Mesendoderm (in vitro differentiated cells): ENCODE results near the gene FAM117A.

Source experiments
- DNase-seq: peaks from one replicate; pipeline ENCODE4 v3.0.0; 2013
- H2AK5ac ChIP-seq: 2 replicates; pipeline ENCODE4 v1.6.1; 2013; ENCODE audit warnings: low read length, inconsistent platforms
- H2BK120ac ChIP-seq: 2 replicates; pipeline ENCODE4 v1.6.1; 2013; ENCODE audit warnings: low read depth, mild to moderate bottlenecking, low read length, moderate library complexity, mixed read lengths
- H2BK15ac ChIP-seq: replicated peaks from 2 replicates; pipeline ENCODE4 v1.6.1; 2013; ENCODE audit warnings: low read depth, mild to moderate bottlenecking, moderate library complexity
- H2BK5ac ChIP-seq: 2 replicates; pipeline ENCODE4 v1.6.1; 2013; ENCODE audit warnings: low read length, inconsistent platforms
- H3K18ac ChIP-seq: 2 replicates; pipeline ENCODE4 v1.6.1; 2013; ENCODE audit warnings: mild to moderate bottlenecking, low read length, mixed read lengths
- H3K23ac ChIP-seq: one replicate; pipeline ENCODE4 v1.6.1; 2013; ENCODE audit warnings: low read length
- H3K27ac ChIP-seq: 2 replicates; pipeline ENCODE4 v1.5.1; 2013; ENCODE audit warnings: low read depth, mild to moderate bottlenecking, inconsistent platforms, low read length, moderate library complexity
- H3K27me3 ChIP-seq: 2 replicates; pipeline ENCODE4 v1.6.1; 2013; ENCODE audit warnings: low read length, control low read depth, mild to moderate bottlenecking, inconsistent platforms; ENCODE audit not compliant: insufficient read depth, poor library complexity
- H3K36me3 ChIP-seq: 2 replicates; pipeline ENCODE4 v1.6.1; 2013; ENCODE audit warnings: low read length, inconsistent platforms; ENCODE audit not compliant: control insufficient read depth, insufficient read depth
- H3K4ac ChIP-seq: one replicate; pipeline ENCODE4 v1.6.1; 2013; ENCODE audit warnings: low read depth, mild to moderate bottlenecking, low read length, moderate library complexity
- H3K4me1 ChIP-seq: 2 replicates; pipeline ENCODE4 v1.6.1; 2013; ENCODE audit warnings: low read depth, low read length, inconsistent platforms; ENCODE audit not compliant: control insufficient read depth
- H3K4me2 ChIP-seq: 2 replicates; pipeline ENCODE4 v1.6.1; 2013; ENCODE audit warnings: low read length
- H3K4me3 ChIP-seq: 2 replicates; pipeline ENCODE4 v1.5.1; 2013; ENCODE audit warnings: mild to moderate bottlenecking, low read length
- H3K56ac ChIP-seq: one replicate; pipeline ENCODE4 v1.6.1; 2013; ENCODE audit warnings: low read length
- H3K79me1 ChIP-seq: 2 replicates; pipeline ENCODE4 v1.6.1; 2013; ENCODE audit warnings: low read length, inconsistent platforms
- H3K79me2 ChIP-seq: 2 replicates; pipeline ENCODE4 v1.6.1; 2013; ENCODE audit warnings: mild to moderate bottlenecking, low read length; ENCODE audit not compliant: control insufficient read depth, insufficient read depth
- H3K9ac ChIP-seq: 2 replicates; pipeline ENCODE4 v1.6.1; 2013; ENCODE audit warnings: low read length, inconsistent platforms
- H4K5ac ChIP-seq: one replicate; pipeline ENCODE4 v1.6.1; 2013; ENCODE audit warnings: low read length
- H4K8ac ChIP-seq: one replicate; pipeline ENCODE4 v1.6.1; 2013; ENCODE audit warnings: low read depth, mild to moderate bottlenecking, control low read depth, low read length, moderate library complexity
- WGBS: extraction: QIAGEN DNeasy Blood & Tissue Kit; methylation state at CpG from one replicate; pipeline ENCODE4 v1.1.7; 2013; ENCODE audit warnings: low lambda C conversion rate, missing lambda C conversion rate; ENCODE audit not compliant: insufficient coverage; ENCODE audit errors: extremely low coverage; 5-methylcytosine and 5-hydroxymethylcytosine counted together

FAM117A gene

GRCh38 chr17:49692751-49693150, 71.2 kb downstream of the FAM117A start:
- no peaks in the 10 kb centered on the region for H3K27me3 ChIP-seq
- H3K27ac ChIP-seq, result no peak overlapping the region
- H4K5ac ChIP-seq, result no peak overlapping the region
- no peaks in the 10 kb centered on the region for H3K4me1 ChIP-seq
- no peak overlapping the region for H2AK5ac ChIP-seq
- H3K18ac ChIP-seq, result no peak overlapping the region
- H2BK5ac ChIP-seq, result no peak overlapping the region
- H4K8ac ChIP-seq, result no peak overlapping the region
- H2BK15ac ChIP-seq, result no peak overlapping the region
- no CpG with 5 or more reads among the region's 4 CpGs for WGBS
- no peak overlapping the region for H3K4me3 ChIP-seq
- H3K23ac ChIP-seq, result no peak overlapping the region
- no peak overlapping the region for H2BK120ac ChIP-seq
- H3K56ac ChIP-seq, result no peak overlapping the region
- H3K79me2 ChIP-seq, result no peaks in the 10 kb centered on the region
- no peaks in the 10 kb centered on the region for H3K36me3 ChIP-seq
- H3K79me1 ChIP-seq, result no peaks in the 10 kb centered on the region
- H3K9ac ChIP-seq, result no peak overlapping the region
- H3K4me2 ChIP-seq, result no peak overlapping the region
- no peak overlapping the region for H3K4ac ChIP-seq
- DNase-seq, result no peak

- no CpG with 5 or more reads among the region's 8 CpGs for WGBS
- Histone ChIP-seq H4K8ac (no peak overlapping the region), H3K36me3 (no peaks in the 10 kb centered on the region), H4K5ac (no peak overlapping the region), H3K27ac (no peak overlapping the region), H3K23ac (no peak overlapping the region), H3K79me2 (no peaks in the 10 kb centered on the region), H3K79me1 (no peaks in the 10 kb centered on the region), H2BK120ac (no peak overlapping the region), H3K9ac (no peak overlapping the region), H3K4me1 (no peaks in the 10 kb centered on the region), H2BK15ac (no peak overlapping the region), H3K4ac (no peak overlapping the region), H3K27me3 (no peaks in the 10 kb centered on the region), H3K56ac (peak overlapping the region; percentile 42), H2AK5ac (no peak overlapping the region), H3K4me2 (no peak overlapping the region), H3K18ac (no peak overlapping the region), H2BK5ac (no peak overlapping the region), H3K4me3 (no peak overlapping the region)
- peak; percentile 73 for DNase-seq
Measured at GRCh38 chr17:49691677-49692191, 72.2 kb downstream of the FAM117A start.

DNA sequence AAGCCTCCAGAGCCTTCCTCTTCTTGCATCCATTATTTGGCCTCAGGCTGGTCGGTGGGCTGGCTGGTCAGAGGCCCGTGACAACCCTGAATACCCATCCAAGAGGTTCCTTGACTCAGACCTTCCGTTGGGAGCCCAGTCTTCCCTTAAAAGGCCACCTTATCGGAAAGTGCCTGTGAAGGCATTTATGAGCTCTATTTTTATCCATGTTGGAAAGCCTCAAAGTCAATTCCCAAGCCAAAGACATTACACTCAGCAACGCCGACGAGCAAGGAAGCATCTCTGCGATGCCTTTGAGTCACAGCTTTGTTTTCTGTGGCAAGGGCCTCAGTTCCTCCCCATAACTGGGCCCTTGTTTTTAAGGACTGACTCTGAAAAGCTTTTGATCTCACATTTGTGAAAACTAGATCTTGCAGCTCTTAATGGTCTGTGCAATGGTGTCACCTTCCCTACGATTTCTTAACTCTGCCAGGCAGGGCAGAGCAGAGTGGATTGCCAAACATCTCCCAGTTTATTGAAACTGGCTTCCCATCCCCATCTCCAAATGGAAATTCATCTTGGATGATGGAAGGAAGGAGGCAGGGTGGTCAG, 72.8 kb downstream of the FAM117A start:
- Histone ChIP-seq H2AK5ac (no peak overlapping the region), H3K79me2 (no peaks in the 10 kb centered on the region), H3K4me3 (no peak overlapping the region), H2BK120ac (no peak overlapping the region), H3K4me2 (no peak overlapping the region), H3K23ac (no peak overlapping the region), H4K5ac (no peak overlapping the region), H3K27ac (no peak overlapping the region), H3K56ac (no peak overlapping the region), H3K79me1 (no peaks in the 10 kb centered on the region), H3K18ac (no peak overlapping the region), H3K4ac (no peak overlapping the region), H3K9ac (no peak overlapping the region), H3K4me1 (no peaks in the 10 kb centered on the region), H3K36me3 (no peaks in the 10 kb centered on the region), H2BK5ac (no peak overlapping the region), H2BK15ac (no peak overlapping the region), H4K8ac (no peak overlapping the region), H3K27me3 (no peaks in the 10 kb centered on the region)
- no CpG with 5 or more reads among the region's 9 CpGs for WGBS
- no peak for DNase-seq

DNA sequence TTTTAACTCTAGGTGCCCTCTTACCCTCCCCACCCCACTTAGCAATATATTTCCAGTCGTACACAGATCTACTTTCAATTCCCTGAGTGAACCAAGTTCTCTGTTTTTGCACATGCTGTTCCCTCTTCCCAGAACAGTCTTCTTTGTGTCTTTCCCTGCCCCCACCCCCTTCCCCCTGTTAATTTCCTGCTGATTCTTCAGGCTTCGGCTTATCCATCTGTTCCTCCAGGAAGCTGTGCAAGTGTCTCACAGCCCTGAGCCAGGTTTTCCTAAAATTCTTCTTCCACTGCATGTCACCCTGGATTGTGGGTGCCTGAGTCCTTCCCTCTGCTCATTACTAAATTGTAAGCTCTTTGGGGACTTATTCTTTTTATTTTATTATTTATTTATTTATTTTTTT, 73.7 kb downstream of the FAM117A start:
- Histone ChIP-seq H3K56ac (no peak overlapping the region), H3K27me3 (no peaks in the 10 kb centered on the region), H3K36me3 (no peaks in the 10 kb centered on the region), H2BK120ac (no peak overlapping the region), H3K27ac (no peak overlapping the region), H3K23ac (no peak overlapping the region), H3K4me2 (no peak overlapping the region), H3K79me1 (no peaks in the 10 kb centered on the region), H2BK5ac (no peak overlapping the region), H3K9ac (no peak overlapping the region), H2BK15ac (no peak overlapping the region), H3K4me1 (no peaks in the 10 kb centered on the region), H3K4me3 (no peak overlapping the region), H2AK5ac (no peak overlapping the region), H3K4ac (no peak overlapping the region), H4K8ac (no peak overlapping the region), H4K5ac (no peak overlapping the region), H3K79me2 (no peaks in the 10 kb centered on the region), H3K18ac (no peak overlapping the region)
- no CpG with 5 or more reads among the region's 2 CpGs for WGBS
- DNase-seq, result no peak

DNA sequence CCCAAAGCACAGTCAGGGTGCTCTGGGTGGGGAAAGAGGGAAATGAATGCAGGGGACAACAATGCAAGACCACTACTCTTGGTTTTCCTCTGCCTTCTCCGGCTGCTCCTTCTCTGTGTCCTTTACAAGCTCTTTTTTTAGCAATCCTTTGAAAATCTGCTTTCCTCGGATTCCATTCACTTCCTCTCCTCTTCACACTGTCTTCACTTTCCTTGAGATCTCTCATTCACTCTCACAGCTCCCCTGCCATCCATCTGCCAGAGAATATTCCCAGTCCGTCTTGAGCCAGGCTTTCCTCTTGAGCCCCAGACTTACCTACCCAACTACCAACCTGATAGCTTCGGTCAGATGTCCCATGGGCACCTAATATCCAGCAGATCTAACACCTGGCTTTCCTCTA, 75.1 kb downstream of the FAM117A start:
- Histone ChIP-seq H3K79me1 (no peaks in the 10 kb centered on the region), H2BK15ac (no peak overlapping the region), H4K8ac (no peak overlapping the region), H4K5ac (no peak overlapping the region), H2BK5ac (no peak overlapping the region), H3K36me3 (no peaks in the 10 kb centered on the region), H3K9ac (no peak overlapping the region), H2BK120ac (no peak overlapping the region), H3K4me1 (no peaks in the 10 kb centered on the region), H3K56ac (no peak overlapping the region), H2AK5ac (no peak overlapping the region), H3K27me3 (no peaks in the 10 kb centered on the region), H3K4ac (no peak overlapping the region), H3K4me2 (no peak overlapping the region), H3K4me3 (no peak overlapping the region), H3K79me2 (no peaks in the 10 kb centered on the region), H3K18ac (no peak overlapping the region), H3K27ac (no peak overlapping the region), H3K23ac (no peak overlapping the region)
- no peak for DNase-seq
- no CpG with 5 or more reads among the region's 4 CpGs for WGBS

DNA sequence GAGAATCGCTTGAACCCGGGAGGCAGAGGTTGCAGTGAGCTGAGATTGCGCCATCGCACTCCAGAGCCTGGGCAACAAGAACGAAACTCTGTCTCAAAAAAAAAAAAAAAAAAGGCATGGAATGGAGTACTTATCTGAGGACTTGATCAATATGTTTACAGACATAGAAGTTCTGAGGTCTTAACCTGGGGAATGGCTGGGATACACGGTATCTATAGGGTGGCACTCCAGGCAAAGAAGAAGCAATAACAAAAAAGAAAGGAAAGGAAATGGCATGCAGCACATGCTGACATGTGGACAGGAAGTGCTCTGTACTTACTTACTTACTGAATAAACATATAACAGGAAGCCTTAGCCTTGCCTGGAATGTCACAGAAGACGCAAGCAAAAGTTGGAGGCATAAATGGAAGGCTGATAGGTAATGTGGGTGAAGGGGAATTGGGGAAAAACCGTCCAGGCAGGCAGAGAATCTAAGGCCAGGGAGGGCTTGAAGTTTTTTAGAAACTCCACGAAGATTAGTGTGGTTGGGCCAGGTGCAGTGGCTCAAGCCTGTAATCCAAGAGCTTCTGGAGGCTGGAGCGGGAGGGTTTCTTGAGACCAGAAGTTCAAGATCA, 75.9 kb downstream of the FAM117A start:
- Histone ChIP-seq H3K4me3 (no peak overlapping the region), H2BK15ac (no peak overlapping the region), H4K5ac (no peak overlapping the region), H3K4me2 (no peak overlapping the region), H3K36me3 (no peaks in the 10 kb centered on the region), H3K23ac (no peak overlapping the region), H3K18ac (no peak overlapping the region), H2BK5ac (no peak overlapping the region), H3K27me3 (no peaks in the 10 kb centered on the region), H4K8ac (no peak overlapping the region), H3K56ac (peak overlapping the region; percentile 34), H2AK5ac (no peak overlapping the region), H3K9ac (no peak overlapping the region), H3K79me1 (no peaks in the 10 kb centered on the region), H3K4ac (no peak overlapping the region), H3K79me2 (no peaks in the 10 kb centered on the region), H3K4me1 (no peaks in the 10 kb centered on the region), H3K27ac (no peak overlapping the region), H2BK120ac (no peak overlapping the region)
- DNase-seq, result no peak
- WGBS, result no CpG with 5 or more reads among the region's 10 CpGs
